NCI-H1436 (cell line): ENCODE measurements around the gene ASZ1.

Experiments used
- DNase-seq: peaks from one replicate; lab custom pipeline; 2025; lab: John Stamatoyannopoulos, UW

Gene ASZ1

GRCh38 chr7:117401293-117402002 is 25.8 kb downstream of the ASZ1 start:
- no peak for DNase-seq

- DNase-seq = no peak
Measured at GRCh38 chr7:117399820-117400422, 27.4 kb downstream of the ASZ1 start.

GRCh38 chr7:117395743-117396142 is 31.6 kb downstream of the ASZ1 start:
- DNase-seq = no peak

- DNase-seq = no peak
Measured at GRCh38 chr7:117393781-117394180, 33.5 kb downstream of the ASZ1 start.

- no peak for DNase-seq
Measured at GRCh38 chr7:117389871-117390270, 37.4 kb downstream of the ASZ1 start.

GRCh38 chr7:117386110-117386706 is 41.1 kb downstream of the ASZ1 start:
- DNase-seq = no peak

GRCh38 chr7:117385363-117386109 is 41.8 kb downstream of the ASZ1 start:
- DNase-seq = no peak

GRCh38 chr7:117384688-117385362 is 42.5 kb downstream of the ASZ1 start:
- no peak for DNase-seq

GRCh38 chr7:117383483-117384189 is 43.7 kb downstream of the ASZ1 start:
- no peak for DNase-seq

- no peak for DNase-seq
Measured at GRCh38 chr7:117383046-117383445, 44.2 kb downstream of the ASZ1 start.

GRCh38 chr7:117381362-117381761 is 45.9 kb downstream of the ASZ1 start:
- no peak for DNase-seq

- no peak for DNase-seq
Measured at GRCh38 chr7:117375380-117375779, 51.9 kb downstream of the ASZ1 start.

GRCh38 chr7:117372073-117372472 is 55.2 kb downstream of the ASZ1 start:
- DNase-seq = no peak

- DNase-seq = no peak
Measured at GRCh38 chr7:117364339-117365080, 62.8 kb downstream of the ASZ1 start.

- no peak for DNase-seq
Measured at GRCh38 chr7:117362294-117362888, 64.9 kb downstream of the ASZ1 start.

- no peak for DNase-seq
Measured at GRCh38 chr7:117350027-117350426, 77.3 kb downstream of the ASZ1 start.

- no peak for DNase-seq
Measured at GRCh38 chr7:117349570-117349969, 77.7 kb downstream of the ASZ1 start.

- DNase-seq = no peak
Measured at GRCh38 chr7:117347962-117348672, 79.2 kb downstream of the ASZ1 start.

- no peak for DNase-seq
Measured at GRCh38 chr7:117347480-117347879, 79.8 kb downstream of the ASZ1 start.

- DNase-seq = no peak
Measured at GRCh38 chr7:117346161-117346560, 81.1 kb downstream of the ASZ1 start.
